ENCODE measurements around the gene TKTL1.
"Not testable (repeated sequence)": the region's sequence is repeated elsewhere in the genome, so short reads cannot be mapped to it uniquely, and the experiment has no call there.

The TKTL1 gene, protein sequence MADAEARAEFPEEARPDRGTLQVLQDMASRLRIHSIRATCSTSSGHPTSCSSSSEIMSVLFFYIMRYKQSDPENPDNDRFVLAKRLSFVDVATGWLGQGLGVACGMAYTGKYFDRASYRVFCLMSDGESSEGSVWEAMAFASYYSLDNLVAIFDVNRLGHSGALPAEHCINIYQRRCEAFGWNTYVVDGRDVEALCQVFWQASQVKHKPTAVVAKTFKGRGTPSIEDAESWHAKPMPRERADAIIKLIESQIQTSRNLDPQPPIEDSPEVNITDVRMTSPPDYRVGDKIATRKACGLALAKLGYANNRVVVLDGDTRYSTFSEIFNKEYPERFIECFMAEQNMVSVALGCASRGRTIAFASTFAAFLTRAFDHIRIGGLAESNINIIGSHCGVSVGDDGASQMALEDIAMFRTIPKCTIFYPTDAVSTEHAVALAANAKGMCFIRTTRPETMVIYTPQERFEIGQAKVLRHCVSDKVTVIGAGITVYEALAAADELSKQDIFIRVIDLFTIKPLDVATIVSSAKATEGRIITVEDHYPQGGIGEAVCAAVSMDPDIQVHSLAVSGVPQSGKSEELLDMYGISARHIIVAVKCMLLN

DNA sequence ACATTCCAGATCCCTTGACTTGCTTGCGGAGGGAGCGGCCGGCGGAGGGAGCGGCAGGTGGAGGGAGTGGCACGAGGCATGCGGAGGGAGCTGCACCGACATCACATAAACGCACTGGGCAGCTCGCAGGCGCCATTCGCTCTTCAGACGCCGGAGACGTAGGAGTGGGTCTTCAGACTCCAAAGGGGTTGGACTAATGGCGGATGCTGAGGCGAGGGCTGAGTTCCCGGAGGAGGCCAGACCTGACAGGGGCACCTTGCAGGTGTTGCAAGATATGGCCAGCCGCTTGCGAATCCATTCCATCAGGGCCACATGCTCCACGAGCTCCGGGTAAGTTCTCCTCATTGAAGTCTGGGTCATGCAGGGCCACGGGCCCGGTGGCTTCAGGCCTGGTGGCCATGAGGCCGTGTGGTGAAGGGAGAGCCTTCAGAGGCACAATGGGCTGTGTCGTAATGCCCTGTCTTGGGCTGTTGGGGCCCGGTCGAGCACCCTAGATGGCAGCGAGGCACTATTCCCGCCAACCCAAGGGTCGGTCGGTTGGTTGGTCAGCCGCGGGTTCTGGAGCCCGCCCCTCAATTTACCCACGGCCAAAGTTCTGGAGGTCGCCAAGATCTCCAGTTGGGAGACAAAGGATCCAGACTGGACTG, at the start of gene TKTL1:
Gene TKTL1, plus strand, starts transcription at position 132 of the 647 bp plus-strand sequence. Its CDS starts 65 bp downstream, at position 197.
- no peak for DNase-seq

DNA sequence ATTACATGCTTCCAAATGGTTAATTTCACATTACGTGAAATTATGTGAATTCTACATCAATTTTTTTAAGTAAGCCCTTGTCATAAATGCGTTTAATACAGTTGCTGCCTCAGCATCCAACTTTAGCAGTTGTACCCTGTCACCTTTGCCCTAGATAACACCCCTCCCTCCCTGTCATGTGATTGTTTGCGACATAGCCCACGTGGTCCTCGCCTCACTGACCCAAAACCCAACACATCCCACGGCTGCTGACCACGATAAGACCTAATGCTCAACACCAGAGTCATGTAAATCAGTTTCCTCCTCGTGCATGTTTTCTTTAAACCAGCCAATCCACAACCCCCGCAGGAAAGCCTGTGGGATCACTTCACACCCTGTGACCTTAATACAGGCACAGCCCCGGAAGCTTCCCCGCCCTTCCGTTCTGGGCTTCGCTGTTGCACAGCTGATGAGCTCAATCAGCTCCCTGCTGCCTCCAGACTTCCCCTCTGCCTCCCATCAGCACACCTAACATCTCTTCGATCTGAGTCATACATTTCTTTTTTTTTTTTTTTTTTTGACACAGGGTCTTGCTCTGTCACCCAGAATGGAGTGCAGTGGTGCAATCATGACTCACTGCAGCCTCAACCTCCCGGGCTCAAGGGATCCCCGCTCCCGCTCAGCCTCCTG, 48.1 kb upstream of the TKTL1 start:
- DNase-seq, result not testable (repeated sequence)

DNA sequence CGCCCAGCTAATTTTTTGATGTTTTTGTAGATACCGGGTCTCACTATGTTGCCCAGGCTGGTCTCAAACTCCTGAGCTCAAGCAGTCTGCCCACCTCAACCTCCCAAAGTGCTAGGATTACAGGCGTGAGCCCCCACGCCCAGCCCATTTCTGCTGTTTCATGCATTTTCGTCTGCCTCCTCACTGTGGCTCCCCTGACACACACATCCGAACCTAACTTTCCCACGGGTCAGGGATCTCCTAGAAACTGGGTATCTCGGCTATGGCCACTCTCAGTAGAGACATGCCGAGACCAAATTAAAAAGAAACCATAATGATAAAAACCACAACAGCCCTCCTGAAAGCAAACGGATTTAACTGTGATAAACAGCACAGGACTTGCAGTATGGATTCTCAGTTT, 47.5 kb upstream of the TKTL1 start:
- DNase-seq, result not testable (repeated sequence)

DNA sequence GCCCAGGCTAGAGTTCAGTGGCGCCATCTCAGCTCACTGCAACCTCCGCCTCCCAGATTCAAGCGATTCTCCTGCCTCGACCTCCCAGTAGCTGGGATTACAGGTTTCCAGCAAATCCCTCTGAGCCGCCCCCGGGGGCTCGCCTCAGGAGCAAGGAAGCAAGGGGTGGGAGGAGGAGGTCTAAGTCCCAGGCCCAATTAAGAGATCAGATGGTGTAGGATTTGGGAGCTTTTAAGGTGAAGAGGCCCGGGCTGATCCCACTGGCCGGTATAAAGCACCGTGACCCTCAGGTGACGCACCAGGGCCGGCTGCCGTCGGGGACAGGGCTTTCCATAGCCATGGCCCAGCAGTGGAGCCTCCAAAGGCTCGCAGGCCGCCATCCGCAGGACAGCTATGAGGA, 38.3 kb upstream of the TKTL1 start, which contains the start of gene OPN1MW3:
Gene OPN1MW3, plus strand, starts transcription at position 301 of the 400 bp plus-strand sequence. Its CDS starts 38 bp downstream, at position 339.
- not testable (repeated sequence) for DNase-seq

DNA sequence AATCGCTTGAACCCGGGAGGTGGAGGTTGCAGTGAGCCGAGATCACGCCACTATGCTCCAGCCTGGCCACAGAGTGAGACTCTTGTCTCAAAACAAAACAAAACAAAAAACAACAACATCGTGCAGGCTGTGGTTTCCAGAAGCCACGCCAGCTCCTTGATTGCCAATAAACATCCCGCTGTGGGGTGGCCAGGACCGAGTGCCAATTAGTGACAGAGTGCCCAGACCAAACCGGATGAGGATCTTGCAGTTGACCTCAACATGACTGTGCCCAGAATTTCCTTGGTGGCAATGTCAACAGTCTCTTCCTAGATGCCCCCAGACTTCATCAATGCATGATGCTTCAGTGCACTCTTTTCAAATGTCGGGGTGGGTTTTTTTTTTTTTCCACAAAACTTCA, 36.9 kb upstream of the TKTL1 start:
- not testable (repeated sequence) for DNase-seq

DNA sequence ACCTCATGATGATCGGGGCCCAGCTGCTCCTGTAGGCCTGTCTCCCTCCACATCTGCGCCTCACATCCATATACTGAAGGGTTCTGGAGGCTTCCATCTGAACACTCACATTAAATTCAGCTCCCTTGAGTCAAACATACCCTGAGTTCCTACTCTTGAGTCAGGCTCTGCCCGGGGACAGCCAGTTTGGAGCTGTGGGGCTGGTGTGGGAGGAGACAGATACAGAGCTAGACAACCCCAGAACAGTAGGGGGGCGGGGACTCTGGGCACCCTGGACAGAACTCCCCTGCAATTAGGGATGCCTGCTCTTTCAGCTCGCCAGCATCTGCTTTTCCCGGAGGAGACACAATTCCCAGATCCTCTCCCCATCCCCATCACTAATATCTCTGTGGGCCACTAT, 32.5 kb upstream of the TKTL1 start:
- not testable (repeated sequence) for DNase-seq

DNA sequence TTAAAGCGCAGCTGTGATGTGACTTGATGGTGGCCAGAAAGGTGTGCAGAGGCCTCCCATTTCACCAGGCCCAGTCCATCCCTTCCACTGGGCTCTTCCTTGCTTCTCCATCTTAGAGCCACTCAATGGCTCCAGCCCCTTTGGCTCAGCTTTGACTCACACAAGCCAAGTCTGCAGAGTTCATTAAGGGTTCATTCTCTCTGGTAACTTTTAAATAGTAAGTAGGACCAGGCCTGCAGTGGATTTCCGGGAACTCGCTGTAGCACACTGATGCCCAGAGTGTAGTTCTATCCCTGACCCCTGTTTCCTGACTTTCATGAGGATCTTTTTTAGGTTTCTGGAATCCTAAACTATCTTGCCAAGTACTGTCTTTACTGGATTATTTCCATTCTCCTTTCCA, 26.4 kb upstream of the TKTL1 start:
- not testable (repeated sequence) for DNase-seq

DNA sequence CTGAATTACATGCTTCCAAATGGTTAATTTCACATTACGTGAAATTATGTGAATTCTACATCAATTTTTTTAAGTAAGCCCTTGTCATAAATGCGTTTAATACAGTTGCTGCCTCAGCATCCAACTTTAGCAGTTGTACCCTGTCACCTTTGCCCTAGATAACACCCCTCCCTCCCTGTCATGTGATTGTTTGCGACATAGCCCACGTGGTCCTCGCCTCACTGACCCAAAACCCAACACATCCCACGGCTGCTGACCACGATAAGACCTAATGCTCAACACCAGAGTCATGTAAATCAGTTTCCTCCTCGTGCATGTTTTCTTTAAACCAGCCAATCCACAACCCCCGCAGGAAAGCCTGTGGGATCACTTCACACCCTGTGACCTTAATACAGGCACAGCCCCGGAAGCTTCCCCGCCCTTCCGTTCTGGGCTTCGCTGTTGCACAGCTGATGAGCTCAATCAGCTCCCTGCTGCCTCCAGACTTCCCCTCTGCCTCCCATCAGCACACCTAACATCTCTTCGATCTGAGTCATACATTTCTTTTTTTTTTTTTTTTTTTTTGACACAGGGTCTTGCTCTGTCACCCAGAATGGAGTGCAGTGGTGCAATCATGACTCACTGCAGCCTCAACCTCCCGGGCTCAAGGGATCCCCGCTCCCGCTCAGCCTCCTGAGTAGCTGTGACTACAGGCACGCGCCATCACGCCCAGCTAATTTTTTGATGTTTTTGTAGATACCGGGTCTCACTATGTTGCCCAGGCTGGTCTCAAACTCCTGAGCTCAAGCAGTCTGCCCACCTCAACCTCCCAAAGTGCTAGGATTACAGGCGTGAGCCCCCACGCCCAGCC, 10.9 kb upstream of the TKTL1 start:
- DNase-seq, result not testable (repeated sequence)

DNA sequence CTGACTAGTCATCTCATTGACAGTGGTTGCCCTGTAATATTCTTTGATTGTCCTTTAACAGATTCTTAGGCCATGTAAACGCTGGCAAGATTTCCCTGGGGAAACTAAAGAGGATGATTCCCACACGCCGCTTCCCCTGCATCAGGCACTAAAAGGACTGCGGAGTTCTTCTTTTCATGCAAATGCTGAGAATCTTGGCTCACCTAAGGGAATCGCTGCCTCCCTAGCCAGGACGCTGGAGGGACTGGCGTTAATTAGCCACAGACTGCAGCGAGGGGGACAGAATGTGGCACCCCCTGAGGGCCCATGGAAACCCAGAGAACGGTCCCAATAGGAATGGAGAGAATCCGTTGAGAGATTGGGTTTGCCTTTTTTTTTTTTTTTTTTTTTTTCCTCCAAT, 9.2 kb upstream of the TKTL1 start:
- DNase-seq, result not testable (repeated sequence)

DNA sequence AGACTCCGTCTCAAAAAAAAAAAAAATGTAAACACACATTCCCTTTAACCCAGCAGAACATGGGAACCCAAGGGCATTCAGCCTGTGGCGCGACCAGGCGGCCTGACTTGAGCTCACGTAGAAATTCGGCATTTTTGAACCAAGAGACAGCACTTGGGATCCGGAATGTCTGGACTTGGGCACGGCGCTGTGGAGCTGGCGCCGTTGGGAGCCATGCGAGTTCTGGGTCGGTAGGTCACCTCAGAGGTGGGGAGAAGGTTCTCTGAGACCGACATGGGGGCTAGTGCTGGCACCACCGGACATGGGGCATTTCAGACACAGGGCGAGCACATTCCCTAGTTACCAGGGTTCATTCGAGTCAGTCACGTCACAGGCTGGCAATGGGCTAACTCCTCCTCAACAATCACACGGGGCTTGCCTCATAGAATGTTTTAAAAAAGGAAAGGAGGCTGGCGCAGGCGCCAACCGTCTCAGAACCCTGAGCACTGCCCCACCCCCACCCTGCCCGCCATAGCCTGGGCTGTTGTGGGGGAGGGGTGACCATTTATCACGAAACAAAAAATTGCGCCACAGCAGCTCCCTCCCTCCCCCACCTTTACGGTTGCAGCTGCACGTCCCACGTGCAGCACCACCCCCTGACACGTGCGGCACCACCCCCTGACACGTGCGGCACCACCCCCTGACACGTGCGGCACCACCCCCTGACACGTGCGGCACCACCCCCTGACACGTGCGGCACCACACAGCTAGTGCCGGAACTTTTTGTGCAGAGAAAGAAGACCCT, 612 bp upstream of the TKTL1 start, which contains the start of gene TEX28:
Gene TEX28, minus strand, starts transcription at position 334 of the 784 bp plus-strand sequence. CDS start 3,007 bp downstream, outside the sequence.
- no peak for DNase-seq

DNA sequence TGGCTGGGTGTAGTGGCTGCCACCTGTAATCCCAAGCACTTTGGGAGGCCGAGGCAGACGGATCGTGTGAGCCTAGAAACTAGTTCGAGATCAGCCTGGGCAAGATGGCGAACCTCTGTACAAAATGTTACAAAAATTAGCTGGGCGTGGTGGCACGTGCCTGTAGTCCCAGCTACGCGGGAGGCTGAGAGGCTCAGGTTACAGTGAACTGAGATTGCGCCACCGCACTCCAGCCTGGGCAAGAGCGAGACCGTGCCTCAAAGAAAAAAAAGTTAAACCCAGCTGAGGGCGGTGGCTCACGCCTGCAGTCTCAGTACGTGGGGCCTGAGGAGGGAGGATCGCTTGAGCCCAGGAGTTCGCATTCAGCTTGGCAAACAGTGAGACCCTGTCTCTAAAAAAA, 1.1 kb downstream of the TKTL1 start:
- no peak for DNase-seq

DNA sequence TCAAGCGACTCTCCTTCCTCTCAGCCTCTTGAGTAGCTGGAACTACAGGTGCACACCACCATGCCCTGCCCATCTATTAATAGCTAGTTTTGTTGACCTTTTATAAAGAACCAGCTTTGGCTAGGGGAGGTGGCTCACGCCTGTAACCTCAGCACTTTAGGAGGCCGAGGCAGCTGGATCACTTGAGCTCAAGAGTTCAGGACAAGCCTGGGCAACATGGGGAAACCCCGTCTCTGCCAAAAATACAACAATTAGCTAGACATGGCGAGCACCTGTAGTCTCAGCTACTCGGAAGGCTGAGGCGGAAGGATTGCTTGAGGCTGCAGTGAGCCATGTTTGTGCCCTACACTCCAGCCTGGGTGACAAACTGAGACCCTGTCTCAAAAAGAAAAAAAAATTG, 2.7 kb downstream of the TKTL1 start:
- DNase-seq, result no peak

DNA sequence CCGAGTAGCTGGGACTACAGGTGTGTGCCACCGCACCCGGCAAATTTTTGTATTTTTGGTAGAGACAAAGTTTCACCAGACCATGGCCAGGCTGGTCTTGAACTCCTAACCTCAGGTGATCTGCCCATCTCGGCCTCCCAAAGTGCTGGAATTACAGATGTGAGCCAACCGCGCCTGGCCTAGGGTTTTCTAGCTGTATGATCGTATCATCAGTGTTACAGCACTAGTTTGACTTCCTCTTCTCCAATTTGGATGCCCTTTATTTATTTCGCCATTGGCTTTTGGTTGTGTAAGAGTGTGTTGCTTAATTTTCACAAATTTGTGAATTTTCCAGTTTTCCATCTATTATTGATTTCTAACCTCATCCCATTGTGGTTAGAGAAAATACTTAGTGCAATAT, 5.2 kb downstream of the TKTL1 start:
- no peak for DNase-seq

DNA sequence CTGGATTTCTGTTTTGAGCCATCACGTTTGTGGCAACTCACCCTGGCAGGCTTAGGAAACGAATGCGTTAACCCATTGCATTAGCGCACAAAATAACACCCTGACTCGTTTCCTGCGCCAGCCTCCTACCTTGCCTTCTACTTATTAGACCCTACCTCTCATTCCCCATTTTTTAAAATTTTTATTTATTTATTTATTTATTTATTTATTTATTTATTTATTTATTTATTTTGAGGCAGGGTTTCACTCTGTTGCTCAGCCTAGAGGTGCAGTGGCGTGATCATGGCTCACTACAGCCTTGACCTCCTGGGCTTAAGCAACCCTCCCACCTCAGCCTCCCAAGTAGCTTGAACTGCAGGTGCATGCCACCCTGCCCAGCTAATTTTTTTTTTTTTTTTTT, 7.4 kb downstream of the TKTL1 start:
- DNase-seq, result not testable (repeated sequence)

DNA sequence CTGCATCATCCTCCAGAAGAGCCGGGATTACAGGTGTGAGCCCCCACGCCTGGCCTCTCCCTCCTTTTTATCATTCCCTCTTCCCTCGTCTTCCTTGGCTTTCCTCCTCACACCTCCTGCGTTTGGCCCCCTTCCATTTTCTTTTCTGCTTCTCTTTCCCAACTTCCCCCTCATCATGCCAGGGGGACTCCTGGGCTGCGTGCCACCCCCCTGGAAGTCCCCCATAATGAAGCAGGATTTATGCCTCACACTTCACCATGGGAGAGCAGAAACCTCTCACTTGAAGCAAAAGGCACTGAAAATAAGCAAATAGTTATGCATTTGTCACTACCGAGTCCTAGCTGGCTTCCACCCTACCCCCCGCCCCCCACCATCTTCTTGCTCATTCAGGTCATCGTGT, 7.9 kb downstream of the TKTL1 start:
- no peak for DNase-seq

DNA sequence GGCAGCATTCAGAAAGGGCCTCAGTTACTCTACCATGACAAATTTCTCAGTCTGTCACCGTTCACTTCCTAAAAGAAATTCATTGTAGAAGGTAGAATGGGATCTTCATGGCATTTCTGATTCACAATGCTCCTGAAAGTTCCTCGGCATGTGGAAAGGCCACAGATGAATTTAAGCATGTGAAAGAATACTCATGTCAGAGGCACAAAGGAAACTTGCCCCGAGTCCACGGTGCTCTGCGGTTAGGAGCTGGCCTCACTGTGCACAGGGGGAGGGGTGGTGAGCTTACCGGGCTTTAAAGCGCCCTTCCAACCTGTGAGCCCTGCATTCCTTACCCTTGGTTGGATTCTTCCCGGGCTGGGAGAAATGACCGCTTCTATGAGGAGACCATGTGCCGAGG, 9.3 kb downstream of the TKTL1 start:
- no peak for DNase-seq

DNA sequence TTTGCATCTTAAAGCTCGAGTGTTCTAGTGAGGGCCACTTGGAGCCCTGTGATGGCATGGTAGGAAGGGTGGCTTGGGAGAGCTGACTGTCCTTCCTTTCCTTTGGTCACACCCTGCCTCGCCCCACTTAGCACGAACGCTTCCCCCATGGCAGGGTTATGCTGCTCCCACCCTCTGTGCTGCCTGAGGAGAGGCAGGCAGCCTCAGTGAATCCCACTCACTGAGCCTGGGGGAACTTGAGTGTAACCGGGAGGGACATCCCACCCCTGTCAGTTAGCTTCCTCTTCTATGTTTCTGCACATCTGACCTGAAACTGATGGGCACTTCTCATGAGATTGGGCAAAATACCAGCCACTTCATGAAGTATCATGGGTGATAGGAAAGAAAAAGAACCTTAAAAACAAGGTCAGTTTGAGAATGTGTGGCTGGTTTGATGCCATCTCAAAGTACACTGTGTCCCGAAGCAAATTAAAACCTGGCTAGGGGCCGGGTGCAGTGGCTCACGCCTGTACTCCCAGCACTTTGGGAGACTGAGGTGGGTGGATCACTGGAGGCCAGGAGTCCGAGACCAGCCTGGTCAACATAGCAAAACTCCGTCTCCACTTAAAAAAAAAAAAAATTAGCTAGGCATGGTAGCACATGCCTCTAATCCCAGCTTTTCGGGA, 10.1 kb downstream of the TKTL1 start:
- DNase-seq, result no peak

DNA sequence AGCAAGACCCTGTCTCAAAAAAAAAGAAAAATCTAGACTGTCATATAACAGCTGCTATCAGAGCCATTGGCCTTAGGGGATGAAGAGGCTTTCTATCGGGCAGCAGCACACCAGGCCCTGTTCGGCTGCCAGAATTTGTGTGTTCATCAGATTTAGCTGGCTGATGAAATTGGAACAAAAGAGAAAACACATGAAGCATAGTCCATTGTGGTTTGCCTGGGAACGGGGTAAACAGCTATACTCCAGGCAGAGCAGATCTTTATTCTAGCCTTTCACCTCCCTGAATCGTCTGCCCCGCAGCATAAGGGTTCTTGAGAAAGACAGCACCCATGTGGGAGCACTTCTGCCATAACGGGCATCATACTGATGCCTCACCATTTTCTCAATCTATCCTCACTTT, 11.6 kb downstream of the TKTL1 start:
- no peak for DNase-seq

DNA sequence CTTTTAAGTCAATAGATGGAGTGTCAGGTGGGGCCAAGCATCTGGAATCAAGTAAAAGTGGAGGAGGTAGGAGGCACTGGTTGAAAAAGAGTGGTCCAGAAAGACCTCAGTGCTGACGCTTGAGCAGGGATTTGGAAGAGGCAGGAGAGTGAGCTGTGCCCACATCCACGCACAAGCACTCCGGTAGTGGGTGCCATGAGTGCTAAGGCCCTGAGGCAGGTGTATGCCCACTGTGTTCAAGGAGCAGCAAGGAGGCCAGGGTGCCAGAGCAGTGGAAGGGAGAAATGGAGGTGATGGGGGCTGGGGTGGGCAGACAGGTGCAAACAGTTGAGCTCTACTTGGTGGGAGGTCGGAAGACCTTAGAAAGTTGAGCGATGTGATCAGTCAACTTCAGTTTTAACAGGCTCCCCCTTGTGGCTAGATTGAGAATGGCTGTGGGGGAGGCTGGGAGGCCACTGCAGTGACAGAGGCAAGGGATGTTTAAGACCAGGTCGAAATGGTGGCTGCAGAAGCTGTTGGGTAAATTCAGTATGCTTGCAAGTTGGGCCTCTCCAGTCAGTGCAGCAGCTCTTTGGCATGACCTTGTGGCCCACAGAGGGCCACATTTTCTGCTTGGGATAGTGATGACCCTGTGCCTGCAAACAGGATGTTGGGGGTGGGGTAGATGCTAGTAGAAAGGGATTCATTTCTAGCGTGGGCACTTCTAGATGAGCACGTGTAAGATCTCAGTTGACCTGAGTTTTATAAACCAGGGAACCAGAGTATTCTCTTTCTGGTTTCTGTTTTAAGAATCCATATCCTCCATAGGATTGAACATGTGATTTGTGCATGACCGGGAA, 12.7 kb downstream of the TKTL1 start:
- DNase-seq, result peak; percentile 83

Measured in activated CD8-positive, alpha-beta memory T cell treated with anti-CD3 and anti-CD28 coated beads, Interleukin-2, amount 50 U/mL, for 4 hours (primary cell).